Medulla oblongata (tissue), 1 donor: ENCODE results near the gene HBE1.
"Not testable (repeated sequence)": the region's sequence is repeated elsewhere in the genome, so short reads cannot be mapped to it uniquely, and the experiment has no call there.

Experiments used
- DNase-seq: peaks from one replicate; pipeline ENCODE4 v3.0.0-alpha.2; 2015; ENCODE audit errors: extremely low spot score

HBE1 gene

DNA sequence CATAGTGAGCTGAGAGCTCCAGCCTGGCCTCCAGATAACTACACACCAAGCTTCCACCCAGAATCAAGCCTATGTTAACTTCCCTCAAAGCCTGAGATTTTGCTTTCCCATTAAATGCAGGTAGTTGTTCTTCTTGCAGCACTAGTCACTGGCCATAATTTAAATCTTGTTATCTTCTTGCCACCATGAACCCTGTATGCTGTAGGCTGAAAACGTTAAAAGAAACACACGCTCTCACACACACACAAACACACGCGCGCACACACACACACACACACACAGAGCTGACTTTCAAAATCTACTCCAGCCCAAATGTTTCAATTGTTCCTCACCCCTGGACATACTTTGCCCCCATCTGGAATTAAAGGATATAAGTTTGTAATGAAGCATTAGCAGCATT, 16.3 kb downstream of the HBE1 start:
- DNase-seq, result not testable (repeated sequence)

DNA sequence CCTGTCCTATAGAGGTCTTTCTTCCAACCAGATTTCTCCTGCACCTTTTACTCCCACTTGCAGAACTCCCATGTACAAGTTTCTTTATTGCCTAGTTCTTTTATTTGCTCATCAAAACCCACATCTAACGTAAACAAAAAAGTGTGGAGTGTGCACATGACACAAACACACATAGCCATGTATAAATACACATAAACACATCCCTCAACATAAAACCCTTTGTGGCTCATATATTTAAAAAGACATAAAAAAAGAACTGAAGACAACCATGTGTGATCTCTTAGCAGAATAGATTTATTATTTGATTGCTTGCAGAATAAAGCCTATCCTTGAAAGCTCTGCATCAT, 16.9 kb downstream of the HBE1 start:
- DNase-seq, result no peak

DNA sequence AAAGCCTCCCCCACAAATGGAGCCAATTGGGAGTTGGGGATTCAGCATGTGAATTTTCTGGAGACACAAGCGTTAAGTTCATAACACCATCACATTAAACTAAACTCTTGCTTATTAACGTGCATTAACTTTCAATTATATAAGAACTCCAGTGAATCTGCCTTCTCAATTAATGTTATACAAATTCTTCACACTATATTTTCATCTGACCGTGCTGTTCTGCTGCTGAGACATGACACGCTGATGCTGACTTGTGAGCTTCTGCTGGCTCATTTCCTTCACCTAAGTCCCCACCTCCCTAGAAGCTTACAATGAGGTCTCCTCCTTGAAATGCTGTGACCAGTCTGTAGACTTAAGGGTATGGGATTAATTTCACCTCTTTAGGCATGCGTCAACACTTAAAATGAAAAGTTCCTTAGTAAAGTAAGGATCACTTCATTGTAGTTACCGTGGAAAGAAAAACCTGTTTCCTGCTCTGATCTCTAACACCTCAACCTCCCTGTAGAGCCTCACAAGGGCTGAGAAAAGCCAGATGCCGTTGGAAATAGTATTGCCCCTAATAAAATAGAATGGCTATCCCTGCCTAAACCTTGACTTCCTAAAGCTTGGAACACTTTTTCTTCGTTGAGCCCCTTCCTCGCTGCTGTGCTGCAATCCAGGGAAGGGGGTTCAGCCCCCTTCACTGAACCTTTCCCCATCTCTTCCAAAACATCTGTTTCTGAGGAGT, 17.4 kb downstream of the HBE1 start:
- DNase-seq, result no peak

DNA sequence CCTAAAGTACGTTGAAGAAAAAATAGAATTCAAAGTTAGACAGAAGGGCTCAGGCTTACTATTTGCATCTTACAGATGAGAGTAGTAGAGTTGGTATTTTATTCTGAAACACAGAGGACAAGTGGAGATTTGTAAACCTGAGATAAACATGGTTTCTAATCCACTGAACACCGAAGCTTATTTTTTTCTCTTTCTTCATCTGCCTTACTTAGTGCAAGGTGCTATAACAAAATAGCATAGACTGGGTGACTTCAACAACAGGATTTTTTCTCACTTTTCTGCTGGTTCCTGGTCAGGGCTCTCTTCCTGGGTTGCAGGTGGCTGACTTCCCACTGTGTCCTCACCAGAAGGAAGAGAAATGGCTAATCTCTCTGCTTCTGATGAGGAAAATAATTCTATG, 18.0 kb downstream of the HBE1 start:
- DNase-seq, result no peak

DNA sequence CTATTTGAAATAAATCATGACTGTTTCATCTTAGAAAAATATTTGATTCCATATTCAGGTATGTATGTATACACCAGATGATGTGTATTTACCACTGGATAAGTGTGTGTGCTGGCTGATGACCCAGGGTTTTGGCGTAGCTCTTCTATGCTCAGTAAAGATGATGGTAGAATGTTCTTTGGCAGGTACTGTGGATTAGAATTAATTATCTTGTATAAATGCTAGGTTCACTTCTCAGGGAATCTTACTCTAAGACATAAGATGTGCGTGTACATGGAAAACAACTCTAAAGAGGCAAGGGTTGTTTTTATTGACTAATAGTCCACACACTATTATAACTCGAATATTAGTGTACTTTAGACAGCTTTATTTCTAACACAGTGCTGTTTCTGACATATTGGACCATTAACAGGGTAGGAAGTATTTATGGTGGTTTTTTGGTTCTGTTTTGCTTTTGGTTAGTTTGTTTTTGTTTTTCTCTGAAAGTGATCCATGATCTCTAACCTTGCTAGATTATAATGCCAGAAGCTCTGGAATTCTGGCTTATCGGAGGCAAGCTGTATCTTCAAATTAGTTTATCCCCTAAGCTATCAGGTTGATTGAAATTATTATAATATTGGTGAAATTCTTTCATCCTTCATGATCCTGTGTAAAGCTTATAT, 19.1 kb downstream of the HBE1 start:
- no peak for DNase-seq

DNA sequence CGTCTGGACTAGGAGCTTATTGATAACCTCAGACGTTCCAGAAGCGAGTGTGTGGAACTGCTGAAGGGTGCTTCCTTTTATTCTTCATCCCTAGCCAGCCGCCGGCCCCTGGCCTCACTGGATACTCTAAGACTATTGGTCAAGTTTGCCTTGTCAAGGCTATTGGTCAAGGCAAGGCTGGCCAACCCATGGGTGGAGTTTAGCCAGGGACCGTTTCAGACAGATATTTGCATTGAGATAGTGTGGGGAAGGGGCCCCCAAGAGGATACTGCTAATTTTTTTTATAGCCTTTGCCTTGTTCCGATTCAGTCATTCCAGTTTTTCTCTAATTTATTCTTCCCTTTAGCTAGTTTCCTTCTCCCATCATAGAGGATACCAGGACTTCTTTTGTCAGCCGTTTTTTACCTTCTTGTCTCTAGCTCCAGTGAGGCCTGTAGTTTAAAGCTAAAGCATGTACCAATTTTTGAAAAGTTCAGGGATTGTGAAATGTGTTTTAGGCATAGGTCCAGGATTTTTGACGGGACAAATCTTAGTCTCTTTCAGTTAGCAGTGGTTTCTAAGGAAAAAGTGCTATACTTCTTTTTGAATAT, 19.8 kb downstream of the HBE1 start, which contains the start of gene HBG1:
TSS of gene HBG1 (minus strand) at position 51 of the 590 bp plus-strand sequence. CDS start 53 bp downstream, outside the sequence.
- not testable (repeated sequence) for DNase-seq

DNA sequence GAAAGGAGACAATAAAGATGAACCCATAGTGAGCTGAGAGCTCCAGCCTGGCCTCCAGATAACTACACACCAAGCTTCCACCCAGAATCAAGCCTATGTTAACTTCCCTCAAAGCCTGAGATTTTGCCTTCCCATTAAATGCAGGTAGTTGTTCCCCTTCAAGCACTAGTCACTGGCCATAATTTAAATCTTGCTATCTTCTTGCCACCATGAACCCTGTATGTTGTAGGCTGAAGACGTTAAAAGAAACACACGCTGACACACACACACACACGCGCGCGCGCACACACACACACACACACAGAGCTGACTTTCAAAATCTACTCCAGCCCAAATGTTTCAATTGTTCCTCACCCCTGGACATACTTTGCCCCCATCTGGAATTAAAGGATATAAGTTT, 21.2 kb downstream of the HBE1 start:
- not testable (repeated sequence) for DNase-seq

DNA sequence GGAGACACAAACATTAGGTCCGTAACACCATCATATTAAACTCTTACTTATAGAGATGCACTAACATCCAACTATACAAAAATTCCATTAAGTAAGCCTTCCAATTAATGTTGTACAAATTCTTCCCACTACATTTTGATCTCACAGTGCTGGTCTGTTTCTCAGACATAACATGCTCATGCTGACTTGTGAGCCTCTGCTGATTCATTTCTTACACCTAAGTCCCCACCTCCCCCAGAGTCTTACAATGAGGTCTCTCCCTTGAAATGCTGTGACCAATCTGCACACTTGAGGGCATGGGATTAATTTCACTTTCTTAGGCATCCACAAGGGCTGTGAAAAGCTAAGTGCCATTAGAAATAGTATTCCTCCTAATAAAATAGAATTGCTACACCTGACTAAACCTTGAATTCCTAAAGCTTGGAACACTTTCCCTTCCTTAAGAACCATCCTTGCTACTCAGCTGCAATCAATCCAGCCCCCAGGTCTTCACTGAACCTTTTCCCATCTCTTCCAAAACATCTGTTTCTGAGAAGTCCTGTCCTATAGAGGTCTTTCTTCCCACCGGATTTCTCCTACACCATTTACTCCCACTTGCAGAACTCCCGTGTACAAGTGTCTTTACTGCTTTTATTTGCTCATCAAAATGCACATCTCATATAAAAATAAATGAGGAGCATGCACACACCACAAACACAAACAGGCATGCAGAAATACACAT, 22.1 kb downstream of the HBE1 start:
- no peak for DNase-seq

DNA sequence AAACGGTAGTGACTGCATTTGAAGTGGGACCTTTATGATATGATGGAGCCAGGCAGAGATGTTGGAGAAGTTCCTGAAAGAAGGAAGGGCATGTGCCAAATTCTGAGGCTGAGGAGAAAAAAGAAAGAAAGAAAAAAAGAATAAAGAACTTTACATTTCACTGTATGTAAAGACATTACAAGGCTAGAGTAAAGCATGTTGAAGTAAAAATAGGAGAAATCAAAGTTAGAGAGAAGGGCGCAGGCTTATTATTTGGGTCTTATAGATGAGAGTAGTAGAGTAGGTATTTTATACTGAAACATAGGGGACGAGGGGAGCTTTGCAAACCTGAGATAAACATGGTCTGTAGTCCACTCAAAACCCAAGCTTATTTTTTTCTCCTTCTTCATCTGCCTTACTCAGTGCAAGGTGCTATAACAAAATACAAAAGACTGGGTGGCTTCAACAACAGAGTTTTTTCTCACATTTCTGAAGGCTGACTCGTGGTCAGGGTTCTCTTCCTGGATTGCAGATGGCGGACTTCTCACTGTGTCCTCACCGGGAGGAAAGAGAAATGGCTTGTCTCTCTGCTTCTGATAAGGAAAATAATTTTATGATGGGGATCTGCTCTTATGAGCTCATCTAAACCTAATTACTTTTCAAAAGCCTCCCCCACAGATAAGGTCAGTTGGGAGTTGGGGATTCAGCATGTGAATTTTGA, 22.8 kb downstream of the HBE1 start:
- no peak for DNase-seq

DNA sequence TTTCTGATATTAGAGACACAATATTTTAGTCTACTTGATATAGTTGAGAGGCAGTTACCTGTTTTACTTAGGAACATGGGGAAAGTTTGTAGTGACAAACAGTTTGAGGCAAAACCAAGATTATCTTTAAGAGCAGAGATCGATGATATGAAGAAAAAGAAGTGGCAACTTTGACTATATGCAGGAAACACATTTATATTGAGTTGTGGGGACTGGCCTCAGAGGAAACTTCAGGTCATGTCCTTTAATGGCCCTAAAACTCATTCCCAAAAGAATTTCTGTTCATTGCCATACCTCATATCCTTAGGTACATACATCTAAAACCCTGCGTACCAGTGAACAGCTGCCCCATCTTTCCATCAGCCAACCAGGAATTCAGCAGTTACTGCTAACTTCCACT, 24.6 kb downstream of the HBE1 start:
- DNase-seq, result no peak

DNA sequence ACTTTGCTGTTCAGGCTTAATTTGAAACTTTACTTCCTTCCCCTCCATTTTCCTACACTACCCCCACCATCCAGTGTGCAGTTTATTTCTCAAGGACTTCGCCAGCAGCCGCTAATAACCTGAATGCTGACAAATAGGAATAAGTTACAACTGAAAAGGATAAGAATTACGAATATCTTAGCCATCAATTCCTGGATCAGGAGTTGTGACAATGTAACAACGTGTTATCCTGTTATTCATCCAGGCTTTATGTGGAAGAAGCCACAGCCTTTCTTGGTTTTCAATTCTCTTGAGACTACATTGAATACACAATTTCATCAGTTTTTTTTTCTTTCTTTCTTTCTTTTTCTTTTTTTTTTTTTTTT, 25.9 kb downstream of the HBE1 start:
- DNase-seq, result no peak

DNA sequence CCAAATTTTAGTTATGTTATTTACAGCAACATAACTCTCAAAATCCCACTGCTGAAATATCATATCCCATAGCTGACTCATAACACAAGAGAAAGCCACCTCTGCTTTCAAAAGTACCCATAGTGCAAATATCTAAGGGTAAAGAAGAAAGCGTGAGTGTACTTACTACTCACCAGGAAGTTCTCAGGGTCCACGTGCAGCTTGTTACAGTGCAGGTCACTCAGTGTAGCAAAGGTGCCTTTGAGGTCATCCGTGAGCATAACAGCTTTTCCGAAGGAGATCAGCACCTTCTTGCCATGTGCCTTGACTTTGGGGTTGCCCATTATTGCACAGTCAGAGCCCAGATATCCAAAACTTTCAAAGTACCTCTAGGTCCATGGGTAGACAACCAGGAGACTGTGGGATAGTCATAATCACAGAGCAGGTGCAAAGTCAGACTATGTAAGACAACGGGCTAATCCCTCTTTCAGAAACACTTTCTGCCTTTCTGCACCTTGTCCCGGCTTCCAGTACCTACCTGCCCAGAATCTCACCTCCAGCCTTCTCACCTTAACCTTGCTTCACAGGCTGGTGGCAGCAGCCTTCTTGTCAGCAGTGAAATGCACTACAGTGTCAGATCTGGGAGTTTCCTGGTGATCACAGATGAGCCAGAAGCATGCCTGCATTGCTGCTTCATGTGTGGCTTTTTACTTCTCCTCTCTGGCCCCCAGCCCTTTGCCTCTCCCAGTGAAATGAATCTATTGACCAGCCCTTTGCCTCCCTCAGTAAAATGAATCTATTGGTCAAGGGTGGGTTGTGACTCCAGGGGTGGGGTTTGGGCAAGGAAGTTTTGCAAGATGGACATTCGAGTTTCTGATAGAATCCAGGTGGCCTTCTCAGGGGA, 26.6 kb downstream of the HBE1 start:
- DNase-seq, result no peak

DNA sequence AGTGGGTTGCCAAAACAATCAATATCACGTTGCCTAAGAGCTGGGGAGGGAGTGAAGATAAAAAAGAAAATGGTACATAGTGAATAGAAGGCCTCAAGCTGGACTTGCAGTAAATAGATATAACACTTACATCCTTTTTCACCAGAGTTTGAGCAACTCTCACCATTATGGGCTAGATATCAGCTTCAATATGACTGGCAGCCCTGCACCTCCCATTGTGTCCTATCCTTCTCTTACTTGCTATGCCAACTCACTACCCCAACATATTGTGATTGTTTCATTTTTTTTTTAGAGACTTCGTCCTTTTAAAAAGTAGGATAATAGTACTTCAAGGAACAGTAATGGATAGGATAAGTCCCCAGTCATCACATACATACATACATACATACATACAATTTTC, 27.5 kb downstream of the HBE1 start:
- no peak for DNase-seq

DNA sequence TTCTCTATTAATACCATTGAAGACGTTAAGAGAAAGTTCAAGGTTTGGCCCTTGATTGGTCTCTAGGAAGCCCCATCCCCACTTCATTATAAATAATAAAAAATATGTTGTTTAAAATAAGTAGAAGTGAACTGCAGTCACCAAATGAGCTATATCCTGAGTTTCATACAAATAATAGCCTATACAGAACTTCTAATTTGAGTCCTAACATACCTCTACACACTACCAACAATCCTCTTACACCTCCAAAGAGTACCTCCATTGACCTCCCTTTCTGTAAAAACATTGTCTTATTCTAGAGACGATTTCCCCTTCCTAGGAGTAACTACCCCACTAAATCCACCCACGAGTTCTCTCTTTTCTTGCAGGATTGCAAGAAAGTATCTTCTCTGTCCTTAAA, 28.3 kb downstream of the HBE1 start:
- no peak for DNase-seq

DNA sequence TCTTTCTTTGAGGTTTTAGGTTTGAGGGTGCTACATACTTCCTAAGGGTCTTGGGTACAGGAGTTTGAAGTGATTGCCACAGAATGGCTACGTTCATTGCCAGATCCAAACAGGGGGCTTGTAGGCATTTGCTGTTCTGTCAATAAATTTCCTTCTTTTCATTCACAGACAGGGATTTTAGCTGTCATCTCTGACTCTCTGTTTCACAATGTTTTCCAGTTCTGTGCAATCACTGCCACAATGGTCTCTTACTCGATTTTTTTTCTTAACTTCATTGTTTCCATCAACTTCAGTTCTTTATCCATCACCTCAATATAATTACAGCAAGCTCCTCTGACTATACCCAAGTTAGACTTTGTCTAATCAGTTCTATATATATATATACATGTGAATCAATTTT, 29.3 kb downstream of the HBE1 start:
- DNase-seq, result no peak

DNA sequence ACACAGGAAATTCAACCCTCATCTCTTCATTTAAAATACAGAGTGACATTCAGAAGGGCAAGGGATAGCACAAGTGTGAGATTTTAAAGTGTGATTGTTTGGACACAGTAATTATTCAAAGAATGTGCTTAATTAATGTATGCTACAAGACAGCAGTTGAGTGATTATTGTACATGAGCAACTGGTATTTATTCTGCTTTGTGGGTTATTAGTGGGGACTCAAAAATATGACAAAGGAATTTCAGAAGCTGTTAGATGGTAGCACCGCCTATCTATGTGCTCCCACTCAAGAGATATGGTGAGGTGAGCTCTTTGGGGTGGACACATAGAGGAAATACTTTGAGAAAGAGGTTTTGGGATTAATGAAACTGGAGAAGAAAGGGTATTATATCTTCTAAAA, 29.7 kb downstream of the HBE1 start:
- DNase-seq, result no peak

DNA sequence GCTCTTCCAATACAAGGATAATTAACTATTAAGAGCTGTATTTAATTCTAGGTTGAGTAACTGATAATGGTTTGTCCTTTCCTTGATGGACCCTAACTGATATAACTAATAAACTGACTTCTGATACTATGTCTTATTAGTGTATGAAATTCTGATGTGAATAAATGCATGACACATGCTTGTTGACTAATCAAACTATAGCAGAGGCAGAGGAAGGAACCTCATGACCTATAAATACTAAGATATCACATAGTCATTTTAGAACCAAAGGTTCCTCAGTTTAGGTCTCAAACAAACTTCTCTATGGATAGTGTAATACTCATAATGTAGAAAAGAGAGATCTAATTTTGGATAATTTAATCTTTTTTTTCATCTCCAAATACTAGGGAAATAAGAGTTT, 30.7 kb downstream of the HBE1 start:
- no peak for DNase-seq

DNA sequence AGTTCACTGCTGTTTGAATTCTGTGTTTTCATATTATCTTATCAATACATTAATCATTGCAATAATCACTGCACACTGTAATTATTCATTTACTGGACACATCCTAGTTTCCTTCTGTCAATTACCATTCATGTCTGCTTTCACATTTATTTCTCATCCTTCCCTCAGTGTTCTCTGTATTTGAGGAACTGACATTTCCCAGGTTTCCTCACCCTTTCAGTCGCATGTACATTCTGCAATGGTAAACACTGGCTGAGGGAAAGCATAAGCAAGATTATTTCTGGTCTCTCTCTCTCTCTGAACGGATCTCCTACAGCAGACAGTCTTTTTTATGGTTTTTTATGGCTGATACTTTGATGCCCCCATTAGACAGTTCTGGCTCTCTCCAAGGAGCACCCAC, 31.3 kb downstream of the HBE1 start:
- DNase-seq, result no peak

DNA sequence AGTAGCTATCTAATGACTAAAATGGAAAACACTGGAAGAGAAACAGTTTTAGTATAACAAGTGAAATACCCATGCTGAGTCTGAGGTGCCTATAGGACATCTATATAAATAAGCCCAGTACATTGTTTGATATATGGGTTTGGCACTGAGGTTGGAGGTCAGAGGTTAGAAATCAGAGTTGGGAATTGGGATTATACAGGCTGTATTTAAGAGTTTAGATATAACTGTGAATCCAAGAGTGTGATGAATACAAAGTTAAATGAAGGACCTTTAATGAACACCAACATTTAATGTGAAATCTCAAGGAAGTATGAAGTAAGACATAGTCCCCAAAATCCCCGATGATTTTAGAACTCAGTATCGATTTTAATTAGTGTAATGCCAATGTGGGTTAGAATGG, 32.3 kb downstream of the HBE1 start:
- no peak for DNase-seq

DNA sequence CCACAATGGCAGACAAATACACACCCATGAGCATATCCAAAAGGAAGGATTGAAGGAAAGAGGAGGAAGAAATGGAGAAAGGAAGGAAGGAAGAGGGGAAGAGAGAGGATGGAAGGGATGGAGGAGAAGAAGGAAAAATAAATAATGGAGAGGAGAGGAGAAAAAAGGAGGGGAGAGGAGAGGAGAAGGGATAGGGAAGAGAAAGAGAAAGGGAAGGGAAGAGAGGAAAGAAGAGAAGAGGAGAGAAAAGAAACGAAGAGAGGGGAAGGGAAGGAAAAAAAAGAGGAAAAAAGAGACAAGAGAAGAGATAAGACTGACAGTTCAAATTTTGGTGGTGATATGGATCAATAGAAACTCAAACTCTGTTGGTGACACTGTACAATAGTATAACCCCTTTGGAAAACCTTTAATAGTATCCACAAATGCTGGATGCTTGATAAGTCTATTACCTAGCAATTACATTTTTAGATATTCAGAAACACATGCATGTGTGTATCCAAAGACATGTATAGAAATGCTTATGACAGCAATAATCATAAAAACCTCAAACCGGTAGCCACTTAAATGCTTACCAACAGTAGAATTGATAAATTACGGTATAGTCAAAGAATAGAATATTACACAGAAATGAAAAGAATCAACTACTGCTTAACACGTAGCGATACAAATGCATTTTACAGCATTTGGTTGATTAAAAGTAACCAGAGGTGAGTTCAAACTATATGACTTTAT, 34.2 kb downstream of the HBE1 start:
- DNase-seq, result no peak
